ENCODE measurements around the gene COQ2.
"Not testable (repeated sequence)": the region's sequence is repeated elsewhere in the genome, so short reads cannot be mapped to it uniquely, and the experiment has no call there.

Gene COQ2

DNA sequence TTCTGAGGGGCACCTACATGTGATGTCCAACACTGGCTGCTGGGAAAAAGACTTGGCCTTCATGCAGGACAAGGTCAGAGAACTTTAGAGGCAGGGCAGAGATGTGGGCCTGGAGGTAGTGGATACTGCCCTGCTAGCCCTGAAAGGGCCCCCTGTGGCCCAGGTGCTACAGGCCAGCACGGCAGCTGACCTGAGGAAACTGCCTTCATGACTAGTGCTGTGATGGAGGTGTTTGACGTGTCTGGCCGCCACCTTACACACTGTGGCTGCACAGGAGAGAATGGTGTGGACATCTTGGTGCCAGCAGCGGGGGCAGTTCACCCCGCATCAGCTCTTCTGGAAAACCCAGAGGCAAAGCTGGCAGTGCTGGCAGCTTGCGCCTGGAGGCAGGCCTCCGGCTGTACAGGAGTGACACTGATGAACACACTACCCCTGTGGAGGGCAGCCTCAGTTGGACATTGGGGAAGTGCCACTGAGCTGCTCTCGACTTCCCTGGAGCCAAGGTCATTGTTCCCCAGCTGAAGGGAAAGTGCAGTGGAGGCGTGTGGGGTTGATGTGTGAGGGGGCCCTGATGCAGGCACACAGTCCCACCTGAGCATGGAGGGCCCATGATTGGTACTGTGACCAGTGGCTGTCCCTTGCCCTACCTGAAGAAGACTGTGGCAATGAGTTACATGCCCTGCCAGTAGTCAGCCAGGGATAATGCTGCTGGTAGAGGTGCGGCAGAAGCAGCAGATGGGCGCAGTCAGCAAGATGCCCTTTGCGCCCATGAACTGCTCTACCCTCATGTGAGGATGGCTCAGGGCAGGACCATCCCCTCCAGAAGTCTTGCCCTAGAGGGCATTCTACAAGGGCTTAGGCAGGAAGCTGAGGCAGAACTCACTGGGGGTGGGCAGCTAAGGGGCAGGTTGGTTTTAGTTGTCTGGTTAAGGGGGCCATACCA is 36.9 kb downstream of the COQ2 start:
- no peak for DNase-seq

GRCh38 chr4:83241132-83241531 is 43.5 kb downstream of the COQ2 start:
- DNase-seq, result no peak

GRCh38 chr4:83240379-83240875 is 44.2 kb downstream of the COQ2 start:
- no peak for DNase-seq

- no peak for DNase-seq
Observed at GRCh38 chr4:83238393-83239248, 46.0 kb downstream of the COQ2 start.

- DNase-seq, result no peak
Observed at GRCh38 chr4:83237591-83237990, 47.0 kb downstream of the COQ2 start.

- DNase-seq, result not testable (repeated sequence)
Observed at GRCh38 chr4:83235645-83236133, 48.9 kb downstream of the COQ2 start.

GRCh38 chr4:83234902-83235644 is 49.5 kb downstream of the COQ2 start:
- DNase-seq, result no peak

- DNase-seq, result not testable (repeated sequence)
Observed at GRCh38 chr4:83234387-83234786, 50.2 kb downstream of the COQ2 start.

GRCh38 chr4:83232082-83232481 is 52.5 kb downstream of the COQ2 start:
- DNase-seq, result no peak

- DNase-seq, result no peak
Observed at GRCh38 chr4:83231620-83232076, 53.0 kb downstream of the COQ2 start.

DNA sequence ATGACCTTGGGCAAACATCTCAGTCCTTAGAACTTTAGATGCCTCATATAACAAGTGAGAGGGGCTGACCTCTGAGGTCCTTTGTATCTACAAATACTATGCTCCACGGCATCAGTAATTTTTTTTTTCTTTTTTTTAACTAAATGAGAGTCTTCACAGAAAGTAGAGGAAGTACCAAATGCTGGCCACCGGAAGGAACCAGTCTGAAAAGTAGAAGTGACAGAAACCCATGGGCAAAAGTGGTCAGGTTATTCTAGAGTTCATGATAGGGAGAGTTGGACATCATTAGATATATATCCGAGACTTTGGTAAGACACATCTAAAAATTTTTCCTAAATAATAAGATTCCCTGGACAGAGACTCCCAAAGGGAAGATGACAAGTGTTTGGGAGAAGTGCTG is 53.7 kb downstream of the COQ2 start:
- DNase-seq, result no peak

- no peak for DNase-seq
Observed at GRCh38 chr4:83229791-83230190, 54.8 kb downstream of the COQ2 start.

DNA sequence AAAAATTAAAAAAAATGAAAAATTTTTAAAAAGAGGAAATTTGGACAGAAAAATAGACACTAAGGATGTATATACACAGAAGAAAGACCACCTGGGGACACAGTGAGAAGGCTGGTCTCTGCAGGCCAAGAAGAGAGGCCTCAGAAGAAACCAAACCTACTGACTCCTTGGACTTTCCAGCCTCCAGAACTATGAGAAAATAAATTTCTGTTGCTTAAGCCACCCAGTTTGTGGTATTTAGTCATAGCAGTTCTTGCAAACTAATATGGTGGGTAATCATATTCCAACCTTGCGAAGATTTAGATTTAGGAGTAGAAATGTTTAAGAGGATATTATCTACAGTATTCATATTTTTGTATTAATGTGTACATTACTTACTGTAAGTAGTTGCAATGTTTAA is 56.4 kb downstream of the COQ2 start:
- no peak for DNase-seq

- DNase-seq, result no peak
Observed at GRCh38 chr4:83224502-83225197, 59.9 kb downstream of the COQ2 start.

- DNase-seq, result no peak
Observed at GRCh38 chr4:83223781-83224180, 60.8 kb downstream of the COQ2 start.

DNA sequence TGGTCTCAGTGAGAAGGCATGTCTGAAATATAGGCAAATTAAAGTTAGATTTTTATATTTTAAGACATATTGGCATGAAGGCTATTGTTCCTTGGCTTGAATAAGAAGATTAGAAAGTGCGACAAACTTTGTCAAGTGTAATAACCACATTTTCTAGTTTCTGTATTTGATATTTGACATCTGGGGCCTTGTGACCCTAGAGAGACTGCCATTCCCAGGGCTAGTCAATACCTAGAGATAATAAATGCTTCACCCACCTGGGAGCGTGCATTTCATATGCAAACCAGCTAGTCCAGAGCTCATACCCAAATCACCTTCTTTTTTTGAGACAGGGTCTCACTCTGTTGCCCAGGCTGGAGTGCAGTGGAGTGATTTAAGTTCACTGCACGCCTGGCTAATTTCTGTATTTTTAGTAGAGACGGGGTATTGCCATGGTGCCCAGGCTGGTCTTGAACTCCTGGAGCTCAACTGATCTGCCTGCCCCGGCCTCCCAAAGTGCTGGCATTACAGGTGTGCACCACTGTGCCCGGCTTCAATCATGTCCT is 62.6 kb downstream of the COQ2 start:
- DNase-seq, result no peak

GRCh38 chr4:83219344-83220331 is 65.0 kb downstream of the COQ2 start:
- peak; percentile 59 for DNase-seq

DNA sequence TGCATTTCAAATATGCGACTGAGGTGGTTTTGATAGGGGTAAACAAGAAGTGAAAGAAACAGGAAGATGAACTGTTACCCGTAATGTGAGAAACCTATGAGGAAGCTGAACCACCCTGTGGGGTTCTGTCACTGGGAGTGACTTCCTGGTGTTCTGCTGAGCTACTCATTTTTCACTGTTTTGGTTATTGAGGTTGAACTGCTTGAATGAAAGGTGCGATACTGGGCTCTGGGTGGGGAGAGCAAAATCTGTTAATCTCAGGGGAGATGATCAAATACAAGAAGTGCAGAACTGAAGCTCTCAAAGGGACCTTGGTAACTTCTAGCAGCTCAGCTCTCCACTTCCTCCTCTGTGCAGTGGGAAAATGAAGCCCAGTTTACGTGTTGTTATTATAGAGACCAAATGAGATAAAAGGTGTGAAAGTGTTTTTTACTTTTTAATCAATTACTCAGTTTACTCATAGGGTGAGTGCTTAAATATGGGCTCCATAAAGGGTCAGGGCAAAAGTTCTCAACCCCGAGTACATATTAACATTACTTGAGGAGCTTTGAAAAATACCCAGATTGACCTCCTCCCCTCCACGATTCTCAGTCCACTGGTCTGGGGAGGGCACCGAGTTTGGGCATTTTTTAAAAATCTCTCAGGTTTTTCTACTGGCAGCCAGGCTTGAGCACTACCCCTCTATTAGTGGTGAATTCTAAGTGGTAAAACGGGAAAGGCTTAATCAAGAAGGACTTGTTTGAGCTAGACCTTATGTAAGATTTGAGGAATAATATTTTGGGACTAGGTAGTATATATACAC is 66.7 kb downstream of the COQ2 start:
- peak; percentile 22 for DNase-seq

- DNase-seq, result no peak
Observed at GRCh38 chr4:83216959-83217683, 67.5 kb downstream of the COQ2 start.
